ENCODE measurements around the gene ZMPSTE24.

DNA sequence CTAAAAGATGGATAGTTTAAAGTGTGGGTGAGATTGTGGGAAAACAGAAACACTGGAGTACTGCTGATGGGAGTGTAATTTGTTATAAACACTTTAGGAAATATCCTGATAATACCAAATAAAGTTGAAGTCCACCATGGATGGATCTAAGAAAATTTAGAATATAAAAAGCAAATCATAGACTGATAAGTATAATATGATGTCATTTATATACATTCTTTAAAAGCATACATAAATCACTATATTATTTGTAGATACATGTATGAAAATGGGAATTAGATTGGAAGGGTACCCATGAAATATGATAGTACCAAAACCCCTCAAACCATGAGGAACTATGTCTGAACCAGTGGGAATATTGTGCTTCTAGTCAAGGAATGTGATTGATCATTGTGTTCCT, 7.9 kb downstream of the ZMPSTE24 start:
- TF ChIP-seq, protein P1, sequence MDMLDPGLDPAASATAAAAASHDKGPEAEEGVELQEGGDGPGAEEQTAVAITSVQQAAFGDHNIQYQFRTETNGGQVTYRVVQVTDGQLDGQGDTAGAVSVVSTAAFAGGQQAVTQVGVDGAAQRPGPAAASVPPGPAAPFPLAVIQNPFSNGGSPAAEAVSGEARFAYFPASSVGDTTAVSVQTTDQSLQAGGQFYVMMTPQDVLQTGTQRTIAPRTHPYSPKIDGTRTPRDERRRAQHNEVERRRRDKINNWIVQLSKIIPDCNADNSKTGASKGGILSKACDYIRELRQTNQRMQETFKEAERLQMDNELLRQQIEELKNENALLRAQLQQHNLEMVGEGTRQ (IDR thresholded peaks at IDR 0.05; ENCODE audit: low read depth, low read length): no peak
- TF ChIP-seq, protein P2, sequence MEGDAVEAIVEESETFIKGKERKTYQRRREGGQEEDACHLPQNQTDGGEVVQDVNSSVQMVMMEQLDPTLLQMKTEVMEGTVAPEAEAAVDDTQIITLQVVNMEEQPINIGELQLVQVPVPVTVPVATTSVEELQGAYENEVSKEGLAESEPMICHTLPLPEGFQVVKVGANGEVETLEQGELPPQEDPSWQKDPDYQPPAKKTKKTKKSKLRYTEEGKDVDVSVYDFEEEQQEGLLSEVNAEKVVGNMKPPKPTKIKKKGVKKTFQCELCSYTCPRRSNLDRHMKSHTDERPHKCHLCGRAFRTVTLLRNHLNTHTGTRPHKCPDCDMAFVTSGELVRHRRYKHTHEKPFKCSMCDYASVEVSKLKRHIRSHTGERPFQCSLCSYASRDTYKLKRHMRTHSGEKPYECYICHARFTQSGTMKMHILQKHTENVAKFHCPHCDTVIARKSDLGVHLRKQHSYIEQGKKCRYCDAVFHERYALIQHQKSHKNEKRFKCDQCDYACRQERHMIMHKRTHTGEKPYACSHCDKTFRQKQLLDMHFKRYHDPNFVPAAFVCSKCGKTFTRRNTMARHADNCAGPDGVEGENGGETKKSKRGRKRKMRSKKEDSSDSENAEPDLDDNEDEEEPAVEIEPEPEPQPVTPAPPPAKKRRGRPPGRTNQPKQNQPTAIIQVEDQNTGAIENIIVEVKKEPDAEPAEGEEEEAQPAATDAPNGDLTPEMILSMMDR (conservative IDR thresholded peaks at IDR 0.05; ENCODE audit: low read depth, low read length): no peak
- TF ChIP-seq MXI1 (IDR thresholded peaks at IDR 0.05; ENCODE audit: borderline replicate concordance, low read depth, low read length) (no peak), POLR2A (IDR thresholded peaks at IDR 0.05; ENCODE audit: low read depth, low read length) (no peak), MAFK (IDR thresholded peaks at IDR 0.05; ENCODE audit: low read depth, low read length) (no peak), SMC3 (IDR thresholded peaks at IDR 0.05; ENCODE audit: low read depth, low read length) (no peak), RFX5 (IDR thresholded peaks at IDR 0.05; ENCODE audit: low read depth, low read length) (no peak), RAD21 (IDR thresholded peaks at IDR 0.05; ENCODE audit: low read length) (no peak)
- TF ChIP-seq, protein P3, sequence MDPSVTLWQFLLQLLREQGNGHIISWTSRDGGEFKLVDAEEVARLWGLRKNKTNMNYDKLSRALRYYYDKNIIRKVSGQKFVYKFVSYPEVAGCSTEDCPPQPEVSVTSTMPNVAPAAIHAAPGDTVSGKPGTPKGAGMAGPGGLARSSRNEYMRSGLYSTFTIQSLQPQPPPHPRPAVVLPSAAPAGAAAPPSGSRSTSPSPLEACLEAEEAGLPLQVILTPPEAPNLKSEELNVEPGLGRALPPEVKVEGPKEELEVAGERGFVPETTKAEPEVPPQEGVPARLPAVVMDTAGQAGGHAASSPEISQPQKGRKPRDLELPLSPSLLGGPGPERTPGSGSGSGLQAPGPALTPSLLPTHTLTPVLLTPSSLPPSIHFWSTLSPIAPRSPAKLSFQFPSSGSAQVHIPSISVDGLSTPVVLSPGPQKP (IDR thresholded peaks at IDR 0.05; ENCODE audit: borderline replicate concordance, low read depth, low read length): no peak
